ENCODE results near the gene UNC119.

GRCh38 chr17:28524476-28525424 is 27.7 kb downstream of the UNC119 start:
- no peak for TF ChIP-seq EZH2 (IDR thresholded peaks at IDR 0.05)
- no peak for TF ChIP-seq FOXP2 (optimal IDR thresholded peaks at IDR 0.05; ENCODE audit: control extremely low read depth, extremely low read length, insufficient read depth)

All from SK-N-MC (cell line).